Measurements from ENCODE around the gene DVL2. TPM values are rescaled to one million over a fixed set of nuclear protein-coding genes. Genes with fewer than 3 reads are reported as not detected.

The DVL2 gene
- total and polyA plus RNA-seq, 9 donors: 31.2 to 43.3 (median 39.5) TPM

- no peak for DNase-seq
- Histone ChIP-seq H3K4me3 (ENCODE audit: low read length) (no peak overlapping the region), H3K27me3 (ENCODE audit: control insufficient read depth, insufficient read depth, low read length) (no peaks in the 10 kb centered on the region), H3K36me3 (ENCODE audit: control insufficient read depth, insufficient read depth, low read length) (peaks cover 99% of the 10 kb centered on the region), H3K9me3 (replicated peaks; ENCODE audit: control insufficient read depth, low read depth, low read length) (no peaks in the 10 kb centered on the region), H3K4me1 (ENCODE audit: control insufficient read depth, insufficient read depth, low read length) (peaks cover 29% of the 10 kb centered on the region), H3K27ac (ENCODE audit: low read length) (no peak overlapping the region)
- 78% methylated on average over 8 of the region's 21 CpGs for WGBS (ENCODE audit: insufficient coverage)
These were observed 8.5 kb downstream of the DVL2 start for GRCh38 chr17:7225711-7226331.

- Histone ChIP-seq H3K27ac (ENCODE audit: low read length) (no peak overlapping the region), H3K4me1 (ENCODE audit: control insufficient read depth, insufficient read depth, low read length) (peaks cover 36% of the 10 kb centered on the region)
- WGBS (ENCODE audit: insufficient coverage): 74% methylated on average over 10 of the region's 15 CpGs
These were observed 9.6 kb downstream of the DVL2 start for GRCh38 chr17:7224661-7225111.

GRCh38 chr17:7224110-7224509 lies 10.2 kb downstream of the DVL2 start:
- H3K4me3 ChIP-seq (ENCODE audit: low read length): no peak overlapping the region
- H3K27ac ChIP-seq (ENCODE audit: low read length): peak overlapping the region; percentile 35
- H3K27me3 ChIP-seq (ENCODE audit: control insufficient read depth, insufficient read depth, low read length): no peaks in the 10 kb centered on the region
- H3K36me3 ChIP-seq (ENCODE audit: control insufficient read depth, insufficient read depth, low read length): peaks cover 82% of the 10 kb centered on the region
- no peaks in the 10 kb centered on the region for H3K9me3 ChIP-seq (replicated peaks; ENCODE audit: control insufficient read depth, low read depth, low read length)
- DNase-seq: no peak
- 90% methylated on average over 2 of the region's 10 CpGs for WGBS (ENCODE audit: insufficient coverage)
- H3K4me1 ChIP-seq (ENCODE audit: control insufficient read depth, insufficient read depth, low read length): peaks cover 41% of the 10 kb centered on the region

More at GRCh38 chr17:7224661-7225111, 9.6 kb downstream of the DVL2 start:
- Histone ChIP-seq H3K9me3 (replicated peaks; ENCODE audit: control insufficient read depth, low read depth, low read length) (no peaks in the 10 kb centered on the region), H3K36me3 (ENCODE audit: control insufficient read depth, insufficient read depth, low read length) (peaks cover 88% of the 10 kb centered on the region), H3K4me3 (ENCODE audit: low read length) (no peak overlapping the region), H3K27me3 (ENCODE audit: control insufficient read depth, insufficient read depth, low read length) (no peaks in the 10 kb centered on the region)
- DNase-seq: no peak

- Histone ChIP-seq H3K36me3 (ENCODE audit: control insufficient read depth, insufficient read depth, low read length) (peaks cover 75% of the 10 kb centered on the region), H3K27me3 (ENCODE audit: control insufficient read depth, insufficient read depth, low read length) (no peaks in the 10 kb centered on the region), H3K27ac (ENCODE audit: low read length) (no peak overlapping the region), H3K4me1 (ENCODE audit: control insufficient read depth, insufficient read depth, low read length) (peaks cover 48% of the 10 kb centered on the region), H3K9me3 (replicated peaks; ENCODE audit: control insufficient read depth, low read depth, low read length) (no peaks in the 10 kb centered on the region), H3K4me3 (ENCODE audit: low read length) (no peak overlapping the region)
- DNase-seq: no peak
- WGBS (ENCODE audit: insufficient coverage): 79% methylated on average over 3 of the region's 4 CpGs
These were observed 10.9 kb downstream of the DVL2 start for GRCh38 chr17:7223375-7223774.

GRCh38 chr17:7222972-7223292 lies 11.4 kb downstream of the DVL2 start:
- H3K36me3 ChIP-seq (ENCODE audit: control insufficient read depth, insufficient read depth, low read length): peaks cover 71% of the 10 kb centered on the region
- no peak for DNase-seq
- no peaks in the 10 kb centered on the region for H3K27me3 ChIP-seq (ENCODE audit: control insufficient read depth, insufficient read depth, low read length)
- WGBS (ENCODE audit: insufficient coverage): 90% methylated on average over 2 of the region's 7 CpGs
- H3K9me3 ChIP-seq (replicated peaks; ENCODE audit: control insufficient read depth, low read depth, low read length): no peaks in the 10 kb centered on the region
- H3K4me1 ChIP-seq (ENCODE audit: control insufficient read depth, insufficient read depth, low read length): peaks cover 52% of the 10 kb centered on the region
- H3K4me3 ChIP-seq (ENCODE audit: low read length): no peak overlapping the region
- no peak overlapping the region for H3K27ac ChIP-seq (ENCODE audit: low read length)

GRCh38 chr17:7222093-7222971 lies 12.0 kb downstream of the DVL2 start:
- peak; percentile 59 for DNase-seq
- Histone ChIP-seq H3K27ac (ENCODE audit: low read length) (no peak overlapping the region), H3K4me1 (ENCODE audit: control insufficient read depth, insufficient read depth, low read length) (peaks cover 57% of the 10 kb centered on the region), H3K9me3 (replicated peaks; ENCODE audit: control insufficient read depth, low read depth, low read length) (no peaks in the 10 kb centered on the region), H3K27me3 (ENCODE audit: control insufficient read depth, insufficient read depth, low read length) (no peaks in the 10 kb centered on the region), H3K36me3 (ENCODE audit: control insufficient read depth, insufficient read depth, low read length) (peaks cover 65% of the 10 kb centered on the region), H3K4me3 (ENCODE audit: low read length) (no peak overlapping the region)
- 68% methylated on average over 13 of the region's 15 CpGs for WGBS (ENCODE audit: insufficient coverage)

- WGBS (ENCODE audit: insufficient coverage): 85% methylated on average over 9 of the region's 10 CpGs
- no peaks in the 10 kb centered on the region for H3K9me3 ChIP-seq (replicated peaks; ENCODE audit: control insufficient read depth, low read depth, low read length)
- no peaks in the 10 kb centered on the region for H3K27me3 ChIP-seq (ENCODE audit: control insufficient read depth, insufficient read depth, low read length)
- H3K4me1 ChIP-seq (ENCODE audit: control insufficient read depth, insufficient read depth, low read length): peaks cover 63% of the 10 kb centered on the region
- H3K27ac ChIP-seq (ENCODE audit: low read length): peak overlapping the region; percentile 1
- peaks cover 56% of the 10 kb centered on the region for H3K36me3 ChIP-seq (ENCODE audit: control insufficient read depth, insufficient read depth, low read length)
- H3K4me3 ChIP-seq (ENCODE audit: low read length): no peak overlapping the region
- DNase-seq: peak; percentile 43
These were observed 12.8 kb downstream of the DVL2 start for GRCh38 chr17:7221278-7222092.

- Histone ChIP-seq H3K4me1 (ENCODE audit: control insufficient read depth, insufficient read depth, low read length) (peaks cover 70% of the 10 kb centered on the region), H3K9me3 (replicated peaks; ENCODE audit: control insufficient read depth, low read depth, low read length) (no peaks in the 10 kb centered on the region), H3K36me3 (ENCODE audit: control insufficient read depth, insufficient read depth, low read length) (peaks cover 49% of the 10 kb centered on the region), H3K27me3 (ENCODE audit: control insufficient read depth, insufficient read depth, low read length) (no peaks in the 10 kb centered on the region), H3K27ac (ENCODE audit: low read length) (peak overlapping the region; percentile 93), H3K4me3 (ENCODE audit: low read length) (peak overlapping the region; percentile 91)
- WGBS (ENCODE audit: insufficient coverage): 0% methylated on average over 3 of the region's 11 CpGs
- DNase-seq: peak; percentile 67
These were observed 13.6 kb downstream of the DVL2 start for GRCh38 chr17:7220593-7221277.

GRCh38 chr17:7219812-7220592 lies 14.3 kb downstream of the DVL2 start, which contains the start of the genes ACADVL and DLG4:
ACADVL (plus strand) TSS chr17:7219938; CDS start chr17:7219985, 47 bp downstream.
DLG4 (minus strand) TSS chr17:7219836.
- peak; percentile 97 for DNase-seq
- peaks cover 41% of the 10 kb centered on the region for H3K36me3 ChIP-seq (ENCODE audit: control insufficient read depth, insufficient read depth, low read length)
- H3K27me3 ChIP-seq (ENCODE audit: control insufficient read depth, insufficient read depth, low read length): no peaks in the 10 kb centered on the region
- WGBS (ENCODE audit: insufficient coverage): 0% methylated on average over 61 of the region's 63 CpGs
- peak within 1 kb of the TSS; percentile 93 for H3K27ac ChIP-seq (ENCODE audit: low read length)
- no peaks in the 10 kb centered on the region for H3K9me3 ChIP-seq (replicated peaks; ENCODE audit: control insufficient read depth, low read depth, low read length)
- peaks cover 77% of the 10 kb centered on the region for H3K4me1 ChIP-seq (ENCODE audit: control insufficient read depth, insufficient read depth, low read length)
- H3K4me3 ChIP-seq (ENCODE audit: low read length): peak within 1 kb of the TSS; percentile 91

All from muscle of leg (tissue), 11 donors.